ENCODE measurements around the gene LRCH3.

- TF ChIP-seq EZH2 (IDR thresholded peaks at IDR 0.05; ENCODE audit: borderline replicate concordance) (no peak), CTCF (IDR thresholded peaks at IDR 0.05; ENCODE audit: poor library complexity) (no peak)
These were observed 41.8 kb upstream of the LRCH3 start for GRCh38 chr3:197749315-197749600.

Data from hepatocyte (in vitro differentiated cells).